ENCODE results near the gene BSG. TPM values are rescaled to one million over a fixed set of nuclear protein-coding genes. Genes with fewer than 3 reads are reported as not detected.

Gene BSG
- total RNA-seq, 1 experiment from 2014 or later, result 577 TPM

GRCh38 chr19:535017-535835 lies 37.2 kb upstream of the BSG start:
- Histone ChIP-seq H3K9me3 (replicated peaks) (peaks cover 4% of the 10 kb centered on the region; the same call in 1 of the 2 replicates), H3K36me3 (peaks cover 39% of the 10 kb centered on the region), H3K27me3 (replicated peaks) (no peaks in the 10 kb centered on the region), H3K4me3 (no peak overlapping the region), H3K27ac (no peak overlapping the region), H3K4me1 (replicated peaks) (peaks cover 22% of the 10 kb centered on the region)
- no peak for DNase-seq (ENCODE audit: low read depth in 1 of 2, low spot score in 2 of 2)

GRCh38 chr19:536031-536880 lies 36.1 kb upstream of the BSG start:
- no peaks in the 10 kb centered on the region for H3K27me3 ChIP-seq (replicated peaks)
- peaks cover 15% of the 10 kb centered on the region for H3K4me1 ChIP-seq (replicated peaks)
- no peak overlapping the region for H3K4me3 ChIP-seq
- H3K36me3 ChIP-seq, result peaks cover 41% of the 10 kb centered on the region
- DNase-seq (ENCODE audit: low read depth in 1 of 2, low spot score in 2 of 2), result no peak
- peaks cover 1% of the 10 kb centered on the region; the same call in 1 of the 2 replicates for H3K9me3 ChIP-seq (replicated peaks)
- no peak overlapping the region for H3K27ac ChIP-seq

- Histone ChIP-seq H3K4me3 (no peak overlapping the region), H3K9me3 (replicated peaks) (no peaks in the 10 kb centered on the region), H3K27ac (no peak overlapping the region), H3K27me3 (replicated peaks) (no peaks in the 10 kb centered on the region), H3K36me3 (peaks cover 44% of the 10 kb centered on the region), H3K4me1 (replicated peaks) (peaks cover 15% of the 10 kb centered on the region)
- DNase-seq (ENCODE audit: low read depth in 1 of 2, low spot score in 2 of 2), result no peak
These were observed 35.5 kb upstream of the BSG start for GRCh38 chr19:536881-537404.

DNA sequence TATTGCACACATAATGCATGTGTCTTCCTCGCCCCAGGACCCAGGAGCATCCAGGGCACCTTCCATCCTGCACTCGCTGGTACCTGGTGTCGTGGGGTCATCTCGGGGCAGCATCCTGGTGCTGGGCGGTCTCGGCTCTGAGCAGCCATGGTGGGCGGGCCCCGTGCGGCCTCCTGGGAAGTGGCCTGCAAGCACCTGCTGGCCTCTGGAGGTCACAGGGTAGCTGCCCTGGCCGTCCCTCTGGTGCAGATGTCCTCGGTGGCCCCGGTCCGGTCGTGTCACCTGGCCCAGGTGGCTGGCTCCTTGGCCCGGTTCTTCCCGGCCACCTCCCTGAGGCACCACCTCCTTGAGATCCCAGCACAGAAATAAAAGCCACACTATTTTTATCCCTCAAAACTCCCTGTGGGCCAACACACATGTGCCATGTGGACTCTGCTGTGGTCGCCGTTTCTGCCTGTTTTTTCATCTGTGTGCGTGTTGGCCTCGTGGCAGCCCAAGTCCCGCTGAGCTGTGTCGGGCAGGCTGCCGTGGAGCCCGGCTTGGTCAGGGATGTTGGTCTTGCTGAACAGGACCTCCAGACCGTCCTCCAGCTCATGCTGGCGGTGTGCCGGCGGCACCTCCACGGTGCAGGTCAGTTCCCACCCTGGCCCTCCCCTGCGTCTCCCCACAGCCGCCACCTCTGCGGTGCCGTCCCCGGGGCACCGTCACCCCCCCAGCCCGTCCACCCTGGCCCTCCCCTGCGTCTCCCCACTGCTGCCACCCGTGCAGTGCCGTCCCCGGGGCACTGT lies 33.6 kb upstream of the BSG start:
- Histone ChIP-seq H3K4me3 (no peak overlapping the region), H3K9me3 (replicated peaks) (no peaks in the 10 kb centered on the region), H3K36me3 (peaks cover 43% of the 10 kb centered on the region), H3K27me3 (replicated peaks) (no peaks in the 10 kb centered on the region), H3K4me1 (replicated peaks) (peaks cover 1% of the 10 kb centered on the region), H3K27ac (no peak overlapping the region)
- DNase-seq (ENCODE audit: low read depth in 1 of 2, low spot score in 2 of 2), result no peak

DNA sequence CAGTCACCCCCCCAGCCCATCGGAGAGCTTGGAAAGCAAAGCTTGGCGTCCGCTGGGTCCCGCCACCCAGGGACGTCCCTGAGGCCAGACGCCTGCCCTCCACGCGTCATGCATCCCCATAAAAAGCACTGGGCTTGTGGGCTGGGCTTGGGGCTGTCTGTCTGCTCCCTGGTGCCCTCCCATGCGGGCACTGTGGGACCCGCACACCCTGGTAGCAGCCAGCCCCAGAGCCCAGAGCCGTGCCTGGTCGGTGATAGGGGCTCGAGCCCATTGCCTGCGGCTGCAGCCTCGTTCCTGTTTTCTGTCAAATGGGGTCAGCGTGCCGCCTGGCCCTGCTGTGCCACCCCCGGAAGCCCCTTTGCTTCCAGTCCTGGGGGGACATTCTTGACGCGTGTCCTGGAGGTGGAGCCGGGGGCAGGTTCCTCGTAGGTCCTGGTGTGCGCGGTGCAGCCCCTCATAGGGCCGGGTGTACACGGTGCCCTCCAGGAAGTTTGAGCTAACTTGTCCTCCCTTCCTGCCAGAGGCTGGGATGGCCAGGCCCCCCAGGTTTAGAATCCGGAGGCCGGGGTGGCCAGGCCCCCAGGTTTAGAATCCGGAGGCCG lies 32.9 kb upstream of the BSG start:
- H3K4me1 ChIP-seq (replicated peaks), result no peaks in the 10 kb centered on the region
- H3K27me3 ChIP-seq (replicated peaks), result no peaks in the 10 kb centered on the region
- H3K9me3 ChIP-seq (replicated peaks), result no peaks in the 10 kb centered on the region
- no peak for DNase-seq (ENCODE audit: low read depth in 1 of 2, low spot score in 2 of 2)
- H3K4me3 ChIP-seq, result no peak overlapping the region
- H3K36me3 ChIP-seq, result peaks cover 43% of the 10 kb centered on the region
- no peak overlapping the region for H3K27ac ChIP-seq

- Histone ChIP-seq H3K4me3 (no peak overlapping the region), H3K4me1 (replicated peaks) (no peaks in the 10 kb centered on the region), H3K27me3 (replicated peaks) (no peaks in the 10 kb centered on the region), H3K27ac (no peak overlapping the region), H3K9me3 (replicated peaks) (no peaks in the 10 kb centered on the region), H3K36me3 (peaks cover 37% of the 10 kb centered on the region)
- no peak for DNase-seq (ENCODE audit: low read depth in 1 of 2, low spot score in 2 of 2)
These were observed 31.3 kb upstream of the BSG start for GRCh38 chr19:540867-541637.

GRCh38 chr19:541699-542098 lies 30.7 kb upstream of the BSG start:
- no peaks in the 10 kb centered on the region for H3K4me1 ChIP-seq (replicated peaks)
- H3K36me3 ChIP-seq, result peaks cover 31% of the 10 kb centered on the region
- H3K27me3 ChIP-seq (replicated peaks), result no peaks in the 10 kb centered on the region
- no peak overlapping the region for H3K4me3 ChIP-seq
- no peak overlapping the region for H3K27ac ChIP-seq
- no peak for DNase-seq (ENCODE audit: low read depth in 1 of 2, low spot score in 2 of 2)
- no peaks in the 10 kb centered on the region for H3K9me3 ChIP-seq (replicated peaks)

DNA sequence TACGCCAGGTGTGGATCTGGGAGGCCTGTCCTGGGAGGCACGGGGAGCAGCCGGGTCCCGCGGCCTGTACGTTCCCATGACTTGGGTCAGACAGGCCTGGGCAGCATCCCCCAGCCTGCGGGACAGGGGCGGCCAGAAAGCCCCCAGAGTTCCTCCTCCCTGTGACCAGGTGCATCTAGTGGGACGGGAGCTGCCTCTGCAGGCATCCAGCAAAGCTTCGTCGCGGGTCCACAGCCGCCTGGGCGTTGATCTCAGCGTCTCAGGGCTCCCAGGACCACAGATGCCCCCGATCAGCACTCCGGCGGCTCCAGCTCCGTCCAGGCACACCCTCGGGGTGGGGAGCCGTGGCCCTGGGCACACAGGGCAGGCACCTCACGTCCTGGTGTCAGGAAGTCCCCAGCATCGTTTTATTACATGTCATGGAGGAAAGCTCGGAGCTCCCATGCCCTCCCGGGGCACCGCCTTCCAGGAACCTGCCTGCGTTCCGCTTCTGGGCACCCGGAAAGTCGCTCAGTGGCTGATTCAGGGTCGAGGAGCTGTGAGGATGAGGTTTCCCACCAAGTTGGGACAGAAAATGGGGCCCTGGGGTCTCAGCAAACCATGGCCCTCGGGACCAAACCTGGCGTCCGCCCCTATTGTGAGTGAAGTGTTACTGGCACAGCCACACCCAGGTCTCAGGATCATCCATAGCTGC lies 30.1 kb upstream of the BSG start:
- no peaks in the 10 kb centered on the region for H3K27me3 ChIP-seq (replicated peaks)
- no peak overlapping the region for H3K27ac ChIP-seq
- DNase-seq (ENCODE audit: low read depth in 1 of 2, low spot score in 2 of 2), result no peak
- no peaks in the 10 kb centered on the region for H3K9me3 ChIP-seq (replicated peaks)
- H3K4me1 ChIP-seq (replicated peaks), result no peaks in the 10 kb centered on the region
- no peak overlapping the region for H3K4me3 ChIP-seq
- H3K36me3 ChIP-seq, result peaks cover 26% of the 10 kb centered on the region

DNA sequence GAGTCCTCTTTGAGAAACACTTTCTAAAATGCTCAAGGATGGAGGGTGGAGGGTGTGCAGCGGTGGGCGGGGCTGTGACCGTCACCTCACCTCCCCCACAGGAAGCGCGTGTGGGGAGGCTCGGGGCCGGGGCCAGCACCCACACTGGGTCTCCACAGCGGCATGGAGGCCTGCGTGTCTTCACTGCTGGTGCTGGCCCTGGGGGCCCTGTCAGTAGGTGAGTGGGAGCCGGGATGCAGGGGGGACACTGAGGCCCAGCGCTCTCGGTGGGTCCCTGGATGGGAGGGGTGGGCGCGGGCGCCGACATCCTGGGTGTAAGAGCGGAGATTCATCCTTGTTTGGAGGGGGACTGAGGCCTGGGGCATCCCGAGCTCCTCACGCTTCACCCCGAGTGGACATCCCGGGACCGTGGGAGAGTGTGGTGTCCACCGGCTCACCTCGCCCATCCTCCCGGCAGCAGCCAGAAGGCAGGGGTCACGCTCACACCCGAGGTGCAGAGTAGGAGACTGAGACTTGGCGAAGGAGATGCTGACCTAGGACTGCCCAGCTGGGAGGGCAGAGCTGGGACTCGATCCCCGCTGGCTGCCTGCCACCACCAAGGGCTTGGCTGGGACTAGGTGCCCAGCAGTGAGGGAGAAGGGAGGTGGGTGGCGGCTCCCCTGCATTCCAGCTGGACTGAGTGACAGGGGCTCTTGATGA lies 28.3 kb upstream of the BSG start, which contains the start of gene GZMM:
Gene GZMM, plus strand, starts transcription at position 144 of the 699 bp plus-strand sequence. Its CDS starts 19 bp downstream, at position 163.
- H3K36me3 ChIP-seq, result peaks cover 19% of the 10 kb centered on the region
- no peak within 1 kb of the TSS for H3K4me3 ChIP-seq
- H3K27me3 ChIP-seq (replicated peaks), result no peaks in the 10 kb centered on the region
- no peak within 1 kb of the TSS for H3K27ac ChIP-seq
- no peaks in the 10 kb centered on the region for H3K9me3 ChIP-seq (replicated peaks)
- no peak for DNase-seq (ENCODE audit: low read depth in 1 of 2, low spot score in 2 of 2)
- H3K4me1 ChIP-seq (replicated peaks), result no peaks in the 10 kb centered on the region

DNA sequence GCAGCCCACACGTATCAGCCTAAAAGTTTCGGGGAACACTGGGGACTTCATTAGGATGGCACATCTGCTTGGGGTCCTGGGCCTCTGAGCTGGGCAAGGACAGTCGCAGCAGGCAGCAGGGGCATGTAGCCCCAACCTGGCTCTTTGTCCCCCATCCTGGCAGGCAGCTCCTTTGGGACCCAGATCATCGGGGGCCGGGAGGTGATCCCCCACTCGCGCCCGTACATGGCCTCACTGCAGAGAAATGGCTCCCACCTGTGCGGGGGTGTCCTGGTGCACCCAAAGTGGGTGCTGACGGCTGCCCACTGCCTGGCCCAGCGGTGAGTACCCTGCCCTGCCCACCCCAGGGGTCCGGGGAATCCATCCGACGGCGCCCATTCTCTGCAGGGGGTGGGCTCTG lies 25.3 kb upstream of the BSG start:
- Histone ChIP-seq H3K4me3 (no peak overlapping the region), H3K4me1 (replicated peaks) (no peaks in the 10 kb centered on the region)
- no peak for DNase-seq (ENCODE audit: low read depth in 1 of 2, low spot score in 2 of 2)

DNA sequence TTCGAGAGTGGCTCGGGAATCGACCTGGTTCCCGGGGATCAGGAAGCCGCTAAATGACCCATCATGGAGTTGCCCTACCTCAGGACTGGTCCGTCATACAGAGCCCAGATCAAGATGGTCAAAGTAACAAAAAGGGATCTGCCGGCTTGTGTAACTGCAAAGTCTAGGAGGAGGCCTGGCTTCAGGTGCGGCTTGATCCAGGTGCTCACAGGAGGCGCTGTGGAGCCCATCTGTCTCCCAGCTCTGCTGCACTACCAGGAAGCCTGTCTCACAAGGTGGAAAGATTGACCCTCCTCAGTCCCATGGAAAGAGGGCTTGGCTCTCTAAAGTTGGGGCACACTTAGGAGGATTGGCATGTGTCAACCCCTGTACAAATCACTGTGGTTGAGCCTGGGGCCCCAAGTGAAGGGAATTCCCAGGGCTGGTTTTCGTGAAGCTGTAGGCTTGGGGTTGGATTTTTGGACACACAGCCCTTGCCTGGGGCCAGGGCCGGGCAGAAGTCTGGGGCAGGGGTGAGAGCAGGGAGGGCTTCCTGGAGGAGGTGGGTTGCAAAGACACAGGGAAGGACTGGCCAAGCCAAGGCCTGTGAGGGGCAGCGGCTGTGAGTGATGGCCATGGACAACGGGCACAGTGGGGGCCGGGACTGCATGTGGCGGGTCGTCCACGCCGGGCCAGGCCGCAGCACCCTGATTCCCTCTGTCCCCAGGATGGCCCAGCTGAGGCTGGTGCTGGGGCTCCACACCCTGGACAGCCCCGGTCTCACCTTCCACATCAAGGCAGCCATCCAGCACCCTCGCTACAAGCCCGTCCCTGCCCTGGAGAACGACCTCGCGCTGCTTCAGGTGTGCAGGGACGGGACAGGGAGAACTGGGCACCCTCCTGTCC lies 24.3 kb upstream of the BSG start:
- no peak for DNase-seq (ENCODE audit: low read depth in 1 of 2, low spot score in 2 of 2)
- Histone ChIP-seq H3K9me3 (replicated peaks) (no peaks in the 10 kb centered on the region), H3K4me3 (no peak overlapping the region)

More for the DNA sequence above, 25.3 kb upstream of the BSG start:
- Histone ChIP-seq H3K27me3 (replicated peaks) (no peaks in the 10 kb centered on the region), H3K27ac (no peak overlapping the region), H3K9me3 (replicated peaks) (no peaks in the 10 kb centered on the region), H3K36me3 (peaks cover under 1% of the 10 kb centered on the region; the same call in 1 of the 2 replicates)

More for the DNA sequence above, 24.3 kb upstream of the BSG start:
- Histone ChIP-seq H3K36me3 (no peaks in the 10 kb centered on the region), H3K4me1 (replicated peaks) (no peaks in the 10 kb centered on the region), H3K27ac (no peak overlapping the region), H3K27me3 (replicated peaks) (no peaks in the 10 kb centered on the region)

All from SJSA1 (cell line).